NCI-H460 (cell line): Measurements from ENCODE around the gene SIAH2. TPM values are rescaled to one million over a fixed set of nuclear protein-coding genes. Genes with fewer than 3 reads are reported as not detected.
A peak's percentile ranks its signal among the peaks of the same experiment; 100 is the strongest.
"Not testable (repeated sequence)": the region's sequence is repeated elsewhere in the genome, so short reads cannot be mapped to it uniquely, and the experiment has no call there.

Experiments
- DNase-seq: peaks from one replicate; pipeline ENCODE4 v3.0.0-alpha.2; 2016; ENCODE audit warnings: low read depth; ENCODE audit errors: extremely low read depth
- polyA plus RNA-seq: library from polyadenylated mRNA; depleted of rRNA; stranded (reverse); fragments of >200 nt; gene quantifications from 2 replicates; pipeline ENCODE4 v1.2.3, GENCODE V29; 2014; cell fraction: nucleus; rRNA removed
- total RNA-seq: library from RNA; depleted of rRNA; stranded (reverse); fragments of >200 nt; shearing (Covaris generic); gene quantifications from 2 replicates; pipeline ENCODE4 v1.2.3, GENCODE V29; 2014; rRNA removed

SIAH2 gene, protein sequence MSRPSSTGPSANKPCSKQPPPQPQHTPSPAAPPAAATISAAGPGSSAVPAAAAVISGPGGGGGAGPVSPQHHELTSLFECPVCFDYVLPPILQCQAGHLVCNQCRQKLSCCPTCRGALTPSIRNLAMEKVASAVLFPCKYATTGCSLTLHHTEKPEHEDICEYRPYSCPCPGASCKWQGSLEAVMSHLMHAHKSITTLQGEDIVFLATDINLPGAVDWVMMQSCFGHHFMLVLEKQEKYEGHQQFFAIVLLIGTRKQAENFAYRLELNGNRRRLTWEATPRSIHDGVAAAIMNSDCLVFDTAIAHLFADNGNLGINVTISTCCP
- 23.0 and 28.3 TPM in 2 replicates for total RNA-seq
- 12.6 and 22.1 TPM in 2 replicates for polyA plus RNA-seq

- DNase-seq, result peak; percentile 88
Measured at GRCh38 chr3:150763122-150763840, at the start of gene SIAH2. SIAH2 (minus strand) TSS chr3:150763169; CDS start chr3:150762849, 320 bp downstream.

DNA sequence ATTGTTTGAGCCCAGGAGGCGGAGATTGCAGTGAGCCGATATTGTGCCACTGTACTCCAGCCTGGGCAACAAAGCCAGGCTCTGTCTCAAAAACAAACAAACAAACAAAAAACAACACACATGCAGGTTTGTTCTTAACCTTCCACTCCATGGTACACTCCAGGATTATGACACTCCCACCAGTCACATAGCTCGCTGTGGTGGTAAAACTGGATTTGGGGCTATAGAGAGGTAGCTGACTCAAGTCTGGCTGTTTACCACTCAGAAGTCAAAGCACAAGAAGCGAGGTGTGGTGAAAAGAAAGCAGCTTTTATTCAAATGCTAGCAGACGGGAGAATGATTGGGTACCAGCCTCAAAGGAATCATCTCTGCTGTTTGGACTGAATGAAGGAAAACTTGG is 49.0 kb upstream of the SIAH2 start:
- no peak for DNase-seq

GRCh38 chr3:150810641-150811040 is 47.7 kb upstream of the SIAH2 start:
- DNase-seq, result no peak

GRCh38 chr3:150806185-150806835 is 43.3 kb upstream of the SIAH2 start:
- DNase-seq, result no peak

DNA sequence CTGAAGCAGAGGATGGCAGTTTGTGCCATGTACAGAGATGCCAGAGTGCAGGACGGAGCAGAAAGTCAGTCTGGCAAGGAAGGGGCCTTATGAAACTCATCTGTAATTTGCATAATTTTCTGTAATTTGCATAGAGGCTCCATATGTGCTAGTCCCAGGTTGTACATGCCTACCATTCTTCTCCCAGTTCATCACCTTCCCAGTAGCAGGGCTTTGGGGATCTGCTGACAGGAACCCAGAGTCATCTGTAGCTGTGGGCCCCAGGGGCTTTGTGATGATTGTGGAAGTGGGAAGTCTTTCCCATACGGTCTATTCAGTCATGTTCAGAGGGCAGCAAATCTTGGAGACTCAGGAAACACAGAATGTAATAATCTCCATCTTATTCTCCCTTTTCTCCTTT is 42.4 kb upstream of the SIAH2 start:
- no peak for DNase-seq

- DNase-seq, result no peak
Measured at GRCh38 chr3:150803440-150803985, 40.5 kb upstream of the SIAH2 start.

DNA sequence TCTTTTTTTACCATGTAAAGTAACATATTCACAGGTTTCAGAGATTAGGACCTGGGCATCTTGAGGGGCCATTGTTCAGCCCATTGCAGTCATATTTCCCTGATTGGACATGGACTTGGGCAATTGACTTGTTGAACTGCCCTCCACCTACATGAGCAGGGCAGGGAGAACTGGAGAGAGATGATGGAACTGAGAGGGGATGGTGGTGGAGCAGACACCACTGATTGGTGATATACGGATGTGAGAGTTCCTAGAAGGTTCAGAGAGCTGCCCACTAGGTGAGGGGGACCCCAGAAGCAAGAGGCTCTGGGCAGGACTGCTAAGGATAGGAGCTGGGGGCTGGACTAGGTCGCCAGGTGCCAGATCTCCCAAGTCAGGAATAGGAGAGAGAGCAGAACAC is 37.8 kb upstream of the SIAH2 start:
- no peak for DNase-seq

GRCh38 chr3:150798122-150798618 is 35.2 kb upstream of the SIAH2 start:
- no peak for DNase-seq

DNA sequence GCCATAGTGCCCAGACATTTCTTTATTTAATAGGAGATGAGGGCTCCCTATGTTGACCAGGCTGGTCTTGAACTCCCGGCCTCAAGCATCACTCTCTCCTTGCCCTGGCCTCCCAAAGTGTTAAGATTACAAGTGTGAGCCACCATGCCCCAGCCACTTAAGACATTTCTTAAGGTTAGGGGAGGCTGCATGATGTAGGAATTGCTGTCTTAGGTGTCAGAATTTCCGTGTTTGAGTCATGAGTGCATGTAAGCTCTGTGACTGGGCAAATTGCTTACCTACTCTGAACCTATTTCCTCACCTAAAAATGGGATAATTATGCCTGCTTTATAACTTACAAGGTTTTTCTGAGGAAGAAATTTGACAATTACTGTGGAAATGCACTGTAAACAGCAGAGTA is 34.2 kb upstream of the SIAH2 start:
- DNase-seq, result no peak

- DNase-seq, result not testable (repeated sequence)
Measured at GRCh38 chr3:150796527-150796926, 33.6 kb upstream of the SIAH2 start.

GRCh38 chr3:150793641-150794040 is 30.7 kb upstream of the SIAH2 start:
- DNase-seq, result no peak

- no peak for DNase-seq
Measured at GRCh38 chr3:150790629-150791028, 27.7 kb upstream of the SIAH2 start.

DNA sequence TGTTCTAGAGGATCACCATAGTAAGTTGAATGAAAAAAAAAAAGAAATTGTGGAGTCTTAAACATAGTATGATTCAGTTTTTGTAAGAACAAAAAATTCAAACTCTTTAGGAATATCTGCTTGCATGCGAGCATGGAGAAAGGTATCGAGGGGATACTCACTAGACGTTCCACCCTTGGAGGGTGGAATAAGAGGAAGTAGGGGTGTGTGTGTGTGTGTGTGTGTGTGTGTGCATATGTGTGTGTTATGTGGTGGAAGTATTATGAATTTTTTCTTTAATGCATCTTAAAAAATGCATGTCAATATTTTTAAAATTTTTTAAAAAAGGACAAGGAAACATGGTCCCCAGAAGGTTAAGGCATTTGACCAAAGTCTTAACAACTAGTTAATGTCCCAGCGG is 26.5 kb upstream of the SIAH2 start:
- DNase-seq, result no peak

DNA sequence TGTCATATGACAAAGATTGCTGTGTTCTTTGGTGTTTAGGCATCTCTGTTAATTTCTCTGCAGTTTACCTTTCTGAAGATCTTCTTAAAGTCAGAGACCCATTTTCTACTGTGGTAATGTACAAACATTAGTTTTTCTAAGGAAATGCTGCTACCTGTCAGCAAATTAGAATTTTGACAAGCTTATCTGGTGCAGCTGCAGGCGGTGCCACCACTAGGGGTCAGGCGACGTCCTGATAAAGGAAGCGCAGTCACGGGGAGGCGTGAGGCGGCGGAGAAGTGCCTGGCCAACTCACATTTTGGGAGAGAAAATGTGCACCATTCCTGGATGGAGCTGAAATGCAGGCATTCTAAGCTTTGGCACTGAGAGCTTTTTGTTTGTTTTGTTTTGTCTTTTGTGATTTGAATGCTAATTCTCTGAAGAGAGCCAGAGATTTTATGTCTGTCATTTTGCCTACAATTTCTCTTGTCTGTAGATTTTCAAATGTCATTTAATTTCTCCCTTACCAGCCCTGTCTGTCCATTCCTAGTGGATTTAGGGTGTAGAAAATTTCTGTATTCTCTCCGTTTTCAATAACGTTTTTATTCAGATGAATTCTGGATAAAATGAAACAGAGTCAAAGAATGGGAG is 24.9 kb upstream of the SIAH2 start:
- peak; percentile 50 for DNase-seq

DNA sequence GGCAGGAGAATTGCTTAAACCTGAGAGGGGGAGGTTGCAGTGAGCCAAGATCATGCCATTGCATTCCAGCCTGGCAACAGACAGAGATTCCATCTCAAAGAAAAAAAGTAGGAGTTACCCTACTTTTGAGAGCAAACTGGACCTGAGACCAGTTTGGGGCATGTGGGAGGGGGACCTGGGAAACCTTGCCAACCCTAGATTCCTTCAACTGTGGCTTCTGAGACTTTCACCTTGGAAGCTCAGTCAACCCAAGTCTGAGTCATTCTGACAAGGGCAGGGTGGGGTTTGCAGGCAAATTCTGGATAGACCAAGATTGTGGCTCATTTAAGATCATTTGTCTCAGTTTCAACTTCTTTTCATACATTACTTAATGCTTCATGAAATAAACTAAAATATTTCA is 23.8 kb upstream of the SIAH2 start:
- DNase-seq, result no peak

DNA sequence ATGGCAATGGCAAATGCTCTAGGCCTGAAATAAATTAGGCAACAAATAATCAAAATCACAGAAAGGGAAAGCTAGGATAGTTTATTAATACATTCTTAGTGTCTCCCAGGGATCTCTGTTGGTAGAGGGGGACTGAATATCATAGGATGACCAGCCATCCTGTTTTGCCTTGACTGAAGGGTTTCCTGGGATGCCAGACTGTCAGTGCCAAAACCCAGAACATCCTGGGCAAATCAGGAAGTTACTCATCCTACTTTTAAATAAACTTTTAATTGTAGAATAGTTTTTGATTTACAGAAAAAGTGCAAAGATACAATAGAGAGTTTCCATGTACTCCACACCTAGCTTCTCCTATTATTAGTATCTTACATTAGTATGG is 21.8 kb upstream of the SIAH2 start:
- no peak for DNase-seq

GRCh38 chr3:150783920-150784746 is 21.2 kb upstream of the SIAH2 start:
- no peak for DNase-seq

GRCh38 chr3:150783316-150783715 is 20.3 kb upstream of the SIAH2 start:
- no peak for DNase-seq

- DNase-seq, result no peak
Measured at GRCh38 chr3:150779402-150779858, 16.5 kb upstream of the SIAH2 start.
